Endothelial cell of umbilical vein (primary cell): ENCODE measurements around the gene PLD1. TPM values are rescaled to one million over a fixed set of nuclear protein-coding genes. Genes with fewer than 3 reads are reported as not detected.
A peak's percentile ranks its signal among the peaks of the same experiment; 100 is the strongest.

Experiments
- BruUV-seq: library from RNA; stranded (reverse); fragments of 400-500 nt; replicated peaks from 2 replicates; lab custom pipeline; 2021; lab: Mats Ljungman, UMichigan
- CTCF ChIA-PET: fragments of 300-600, 350-600 bp; sonication (Branson Sonifier 250); formaldehyde crosslinking; loops from one replicate; lab custom pipeline; 2021; ENCODE audit warnings: antibody characterized with exemption, inconsistent platforms; lab: Charles Lee
- POLR2A ChIA-PET: fragments of 300-600, 350-600 bp; sonication (Branson Sonifier 250); formaldehyde crosslinking; loops from one replicate; lab custom pipeline; 2021; ENCODE audit warnings: antibody characterized with exemption, inconsistent platforms; lab: Charles Lee
- DNase-seq: peaks from one replicate; pipeline ENCODE4 v3.0.0-alpha.2; 2011; ENCODE audit warnings: low read depth, low spot score
- FAIRE-seq: peaks from 2 replicates; lab custom pipeline; 2011; peaks lifted over from hg19 to GRCh38; lab: Jason Lieb, UNC
- H2AFZ ChIP-seq: 2 replicates; pipeline ENCODE4 v1.6.0; 2012; ENCODE audit warnings: low read depth, low read length, control low read depth, inconsistent platforms
- H3K27ac ChIP-seq: 2 replicates; pipeline ENCODE4 v1.5.1; 2011; ENCODE audit warnings: low read depth, mild to moderate bottlenecking, control low read depth, low read length, moderate library complexity; ENCODE audit not compliant: insufficient read depth
- H3K27me3 ChIP-seq, 2 experiments: 2 replicates each; pipeline versions ENCODE4 v1.6.0 to v1.6.1; 2011; ENCODE audit warnings: low read length in 2 of 2, mixed read lengths in 1 of 2; ENCODE audit not compliant: control insufficient read depth in 2 of 2, insufficient read depth in 2 of 2
- H3K36me3 ChIP-seq, 2 experiments: 2 replicates in 1 of 2; 3 replicates in 1 of 2; pipeline ENCODE4 v1.5.1; 2011; ENCODE audit warnings: low read length in 2 of 2, mild to moderate bottlenecking in 1 of 2, moderate library complexity in 1 of 2; ENCODE audit not compliant: control insufficient read depth in 2 of 2, insufficient read depth in 2 of 2; ENCODE audit errors: extremely low read depth in 1 of 2
- H3K4me1 ChIP-seq: 3 replicates; pipeline ENCODE4 v1.5.1; 2011; ENCODE audit warnings: mild to moderate bottlenecking, low read length; ENCODE audit not compliant: control insufficient read depth, insufficient read depth; ENCODE audit errors: extremely low read depth
- H3K4me2 ChIP-seq: 2 replicates; pipeline ENCODE4 v1.6.1; 2011; ENCODE audit warnings: low read length, control low read depth, mixed read lengths; ENCODE audit not compliant: insufficient read depth
- H3K4me3 ChIP-seq, 3 experiments: fragments of 200-600 bp in 1 of 3; sonication (generic), shearing (Covaris generic) in 1 of 3; replicated peaks in 1 of 3; 2 replicates each; pipeline ENCODE4 v1.5.1; 2011 to 2016; ENCODE audit warnings: control low read depth in 3 of 3, low read length in 3 of 3, mild to moderate bottlenecking in 2 of 3, inconsistent platforms in 1 of 3, low read depth in 1 of 3, moderate library complexity in 1 of 3; ENCODE audit not compliant: insufficient read depth in 1 of 3
- H3K79me2 ChIP-seq: 2 replicates; pipeline ENCODE4 v1.6.0; 2012; ENCODE audit warnings: low read length, inconsistent platforms; ENCODE audit not compliant: control insufficient read depth, insufficient read depth
- H3K9ac ChIP-seq: replicated peaks from 2 replicates; pipeline ENCODE3; 2011; ENCODE audit warnings: low read length, control low read depth; ENCODE audit not compliant: insufficient read depth; ENCODE audit errors: extremely low read depth
- H3K9me1 ChIP-seq: replicated peaks from 3 replicates; pipeline ENCODE4 v1.6.0; 2011; ENCODE audit warnings: mild to moderate bottlenecking, low read length; ENCODE audit not compliant: control insufficient read depth, insufficient read depth; ENCODE audit errors: extremely low read depth
- H3K9me3 ChIP-seq: replicated peaks from 2 replicates; pipeline ENCODE4 v1.5.1; 2012; ENCODE audit warnings: low read length, inconsistent platforms; ENCODE audit not compliant: control insufficient read depth, insufficient read depth
- H4K20me1 ChIP-seq: replicated peaks from 2 replicates; pipeline ENCODE3; 2011; ENCODE audit warnings: mild to moderate bottlenecking, low read length; ENCODE audit not compliant: control insufficient read depth, insufficient read depth; ENCODE audit errors: extremely low read depth
- CTCF ChIP-seq, 2 donors: IDR thresholded peaks; 1 replicate in 1 of 2; 2 replicates in 1 of 2; pipeline ENCODE4 v1.5.1; 2011; ENCODE audit warnings: low read length in 2 of 2, mild to moderate bottlenecking in 2 of 2, moderate library complexity in 2 of 2, control low read depth in 1 of 2, inconsistent platforms in 1 of 2, low read depth in 1 of 2; ENCODE audit not compliant: insufficient read depth in 1 of 2; ENCODE audit errors: extremely low read depth in 1 of 2
- EZH2 ChIP-seq: IDR thresholded peaks from 2 replicates; pipeline ENCODE4 v1.6.1; 2012; ENCODE audit warnings: borderline replicate concordance, low read depth, mild to moderate bottlenecking, moderate library complexity, low read length, inconsistent platforms; ENCODE audit not compliant: severe bottlenecking
- FOS ChIP-seq: IDR thresholded peaks from 2 replicates; pipeline ENCODE4 v1.6.1; 2011; ENCODE audit warnings: mild to moderate bottlenecking, low read length, moderate library complexity, borderline replicate concordance; ENCODE audit not compliant: insufficient read depth
- GATA2 ChIP-seq: IDR thresholded peaks from 2 replicates; pipeline ENCODE4 v1.7.0; 2011; ENCODE audit warnings: low read depth, mild to moderate bottlenecking, moderate library complexity, mixed read lengths, low read length; ENCODE audit not compliant: insufficient read length, insufficient read depth
- JUN ChIP-seq: IDR thresholded peaks from 2 replicates; pipeline ENCODE4 v1.6.1; 2011; ENCODE audit warnings: borderline replicate concordance, low read depth; ENCODE audit not compliant: insufficient read length, insufficient read depth
- MAX ChIP-seq: IDR thresholded peaks from 2 replicates; pipeline ENCODE4 v1.6.1; 2011; ENCODE audit not compliant: insufficient read depth, insufficient read length
- MYC ChIP-seq: IDR thresholded peaks from one replicate; pipeline ENCODE4 v1.6.1; 2011; ENCODE audit warnings: mild to moderate bottlenecking, low read depth, low read length
- POLR2A ChIP-seq: IDR thresholded peaks from 2 replicates; pipeline ENCODE4 v1.6.1; 2012; ENCODE audit warnings: low read depth, mild to moderate bottlenecking, control low read depth, low read length
- POLR2AphosphoS5 ChIP-seq: IDR thresholded peaks from 2 replicates; pipeline ENCODE4 v1.6.1; 2012; ENCODE audit warnings: low read depth, mild to moderate bottlenecking, control low read depth, low read length, moderate library complexity; ENCODE audit not compliant: insufficient read depth
- dilution Hi-C: fragments of 300-500 bp; cut with MboI; formaldehyde crosslinking; loops from one replicate; pipeline ENCODE4 v1.15.0; 2019; ENCODE audit warnings: low sequenced_read_pairs; ENCODE audit not compliant: extremely low pct_ligation_motif_present
- intact Hi-C: fragments of 100-400 bp; cut with micrococcal nuclease; formaldehyde crosslinking; loops from one replicate; pipeline ENCODE4 v1.10.0; 2022
- polyA plus RNA-seq, 4 experiments: library from polyadenylated mRNA; depleted of rRNA in 3 of 4; stranded (reverse) in 3 of 4; unstranded in 1 of 4; fragments of >200 nt; gene quantifications; 2 replicates each; pipeline versions ENCODE4 v1.2.1 to v1.2.3, GENCODE V29; 2011 to 2012; ENCODE audit warnings: missing spikeins in 1 of 4
- total RNA-seq: library from RNA; stranded (reverse); gene quantifications from 2 replicates; pipeline ENCODE4 v1.2.3, GENCODE V29; 2021

Gene PLD1
- total and polyA plus RNA-seq, 2 donors (not counting 3 experiments of a cell fraction or from before 2014, with no cell fraction given), result 42.0 to 108 TPM

GRCh38 chr3:171850320-171850959 is 40.2 kb upstream of the PLD1 start:
- POLR2A ChIA-PET, result no interaction called here
- peak overlapping the region; percentile 22 for H3K9ac ChIP-seq

More at GRCh38 chr3:171850320-171850959, 40.2 kb upstream of the PLD1 start:
- no peaks in the 10 kb centered on the region for H3K9me1 ChIP-seq
- TF ChIP-seq MAX (no peak), CTCF (IDR thresholded peaks at IDR 0.05; ENCODE audit: extremely low read depth in 1 of 2, insufficient read depth in 1 of 2, low read depth in 1 of 2, low read length in 2 of 2) (no peak), FOS (no peak), POLR2AphosphoS5 (no peak), MYC (no peak), EZH2 (no peak), GATA2 (no peak), JUN (no peak), POLR2A (no peak)
- FAIRE-seq (no peak), DNase-seq (peak; percentile 59)
- no peaks in the 10 kb centered on the region for H3K36me3 ChIP-seq
- no TSS peak for BruUV-seq
- no peaks in the 10 kb centered on the region for H4K20me1 ChIP-seq
- H3K4me1 ChIP-seq, result peaks cover 30% of the 10 kb centered on the region
- CTCF ChIA-PET, result interaction anchor here (0.9 to 2.6 kb wide), 5 partner anchors 9 to 22 kb away, joined by 3 to 12 read pairs (median 7); no protein-coding TSS in a partner anchor
- no peak overlapping the region for H3K4me2 ChIP-seq
- H3K27ac ChIP-seq, result peak overlapping the region; percentile 90
- no peak overlapping the region for H3K4me3 ChIP-seq
- H3K9me3 ChIP-seq, result no peaks in the 10 kb centered on the region
- no peaks in the 10 kb centered on the region for H3K79me2 ChIP-seq
- intact Hi-C loops, result no loop called here
- H3K27me3 ChIP-seq, result no peaks in the 10 kb centered on the region
- H2AFZ ChIP-seq, result peak overlapping the region; percentile 44
- dilution Hi-C loops, result no loop called here
